Measurements from ENCODE around the gene NPFFR1. TPM values are rescaled to one million over a fixed set of nuclear protein-coding genes. Genes with fewer than 3 reads are reported as not detected.

Gene NPFFR1
- total RNA-seq, 2 experiments from 2014 or later, result not detected

- intact Hi-C loops (cut with micrococcal nuclease; ENCODE audit: unreplicated experiment), result no loop called here
- peaks cover 13% of the 10 kb centered on the region for H3K36me3 ChIP-seq (ENCODE audit: insufficient read depth, low read length)
- H3K9me3 ChIP-seq (ENCODE audit: low read length), result no peaks in the 10 kb centered on the region
- H3K4me3 ChIP-seq (ENCODE audit: low read depth, low read length, poor library complexity, severe bottlenecking), result no peak overlapping the region
- H3K4me2 ChIP-seq (ENCODE audit: low read length), result peak overlapping the region; percentile 61
- BruUV-seq (replicated peaks), result no TSS peak
- DNase-seq (ENCODE audit: low spot score), result no peak
- H3K9me2 ChIP-seq (ENCODE audit: insufficient read depth, low read length), result no peaks in the 10 kb centered on the region
- no peak overlapping the region for H3K27ac ChIP-seq (ENCODE audit: low read depth, low read length, poor library complexity, severe bottlenecking)
- H3K79me2 ChIP-seq (ENCODE audit: insufficient read depth, low read depth, low read length), result peaks cover 32% of the 10 kb centered on the region
- peak overlapping the region; percentile 62; the same call in 1 of the 2 replicates for H2AFZ ChIP-seq (ENCODE audit: low read length)
- H4K20me1 ChIP-seq (ENCODE audit: insufficient read depth, low read length), result peaks cover 5% of the 10 kb centered on the region; the same call in 1 of the 2 replicates
- POLR2A ChIA-PET, result no interaction called here
- CTCF ChIA-PET (ENCODE audit: unreplicated experiment), result no interaction called here
- TF ChIP-seq, protein P1, sequence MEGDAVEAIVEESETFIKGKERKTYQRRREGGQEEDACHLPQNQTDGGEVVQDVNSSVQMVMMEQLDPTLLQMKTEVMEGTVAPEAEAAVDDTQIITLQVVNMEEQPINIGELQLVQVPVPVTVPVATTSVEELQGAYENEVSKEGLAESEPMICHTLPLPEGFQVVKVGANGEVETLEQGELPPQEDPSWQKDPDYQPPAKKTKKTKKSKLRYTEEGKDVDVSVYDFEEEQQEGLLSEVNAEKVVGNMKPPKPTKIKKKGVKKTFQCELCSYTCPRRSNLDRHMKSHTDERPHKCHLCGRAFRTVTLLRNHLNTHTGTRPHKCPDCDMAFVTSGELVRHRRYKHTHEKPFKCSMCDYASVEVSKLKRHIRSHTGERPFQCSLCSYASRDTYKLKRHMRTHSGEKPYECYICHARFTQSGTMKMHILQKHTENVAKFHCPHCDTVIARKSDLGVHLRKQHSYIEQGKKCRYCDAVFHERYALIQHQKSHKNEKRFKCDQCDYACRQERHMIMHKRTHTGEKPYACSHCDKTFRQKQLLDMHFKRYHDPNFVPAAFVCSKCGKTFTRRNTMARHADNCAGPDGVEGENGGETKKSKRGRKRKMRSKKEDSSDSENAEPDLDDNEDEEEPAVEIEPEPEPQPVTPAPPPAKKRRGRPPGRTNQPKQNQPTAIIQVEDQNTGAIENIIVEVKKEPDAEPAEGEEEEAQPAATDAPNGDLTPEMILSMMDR (conservative IDR thresholded peaks at IDR 0.05; ENCODE audit: low read length), result no peak
- no peak for TF ChIP-seq EZH2phosphoT487 (IDR thresholded peaks at IDR 0.05; ENCODE audit: borderline replicate concordance, low read depth, low read length)
- peaks cover 24% of the 10 kb centered on the region for H3K4me1 ChIP-seq (ENCODE audit: insufficient read depth, low read length, poor library complexity, severe bottlenecking)
Observed at GRCh38 chr10:70234668-70235447, 48.9 kb downstream of the NPFFR1 start.

DNA sequence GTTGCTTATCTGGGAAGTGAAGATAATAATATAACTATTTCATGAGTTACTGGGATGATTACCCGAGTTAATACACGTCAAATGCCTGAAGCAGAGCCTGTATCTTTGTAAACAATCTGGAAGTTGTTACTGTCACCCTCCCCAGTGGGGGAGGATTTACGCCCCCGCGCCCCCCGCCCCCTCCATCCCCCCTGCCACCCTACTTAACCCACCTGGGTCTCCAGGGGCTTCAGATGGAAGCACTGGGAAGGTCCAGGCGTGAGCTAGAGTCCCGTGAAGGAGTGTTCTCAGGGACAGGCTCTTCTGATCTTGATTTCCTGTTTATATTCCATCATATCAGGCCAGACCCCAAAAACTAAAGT, 49.9 kb downstream of the NPFFR1 start:
- Histone ChIP-seq H3K4me1 (ENCODE audit: insufficient read depth, low read length, poor library complexity, severe bottlenecking) (peaks cover 31% of the 10 kb centered on the region), H3K36me3 (ENCODE audit: insufficient read depth, low read length) (peaks cover 22% of the 10 kb centered on the region), H3K4me2 (ENCODE audit: low read length) (peak overlapping the region; percentile 61), H2AFZ (ENCODE audit: low read length) (peak overlapping the region; percentile 62; the same call in 1 of the 2 replicates), H3K9me2 (ENCODE audit: insufficient read depth, low read length) (no peaks in the 10 kb centered on the region), H4K20me1 (ENCODE audit: insufficient read depth, low read length) (peaks cover 5% of the 10 kb centered on the region; the same call in 1 of the 2 replicates), H3K9me3 (ENCODE audit: low read length) (no peaks in the 10 kb centered on the region), H3K27ac (ENCODE audit: low read depth, low read length, poor library complexity, severe bottlenecking) (peak overlapping the region; percentile 60), H3K4me3 (ENCODE audit: low read depth, low read length, poor library complexity, severe bottlenecking) (peak overlapping the region; percentile 82), H3K79me2 (ENCODE audit: insufficient read depth, low read depth, low read length) (peaks cover 42% of the 10 kb centered on the region)
- TF ChIP-seq, protein P1 (conservative IDR thresholded peaks at IDR 0.05; ENCODE audit: low read length), result no peak
- no peak for TF ChIP-seq EZH2phosphoT487 (IDR thresholded peaks at IDR 0.05; ENCODE audit: borderline replicate concordance, low read depth, low read length)
- peak; percentile 16 for DNase-seq (ENCODE audit: low spot score)
- intact Hi-C loops (cut with micrococcal nuclease; ENCODE audit: unreplicated experiment), result no loop called here
- no TSS peak for BruUV-seq (replicated peaks)
- POLR2A ChIA-PET, result interaction anchor here (1.1 to 1.6 kb wide), 3 partner anchors 11 to 121 kb away, joined by 4 to 5 read pairs (median 4); partner anchors contain the start of gene SAR1A
- CTCF ChIA-PET (ENCODE audit: unreplicated experiment), result interaction anchor here (0.9 kb wide), 1 partner anchor 12 kb away, joined by 3 read pairs; no protein-coding TSS in a partner anchor
